Parathyroid adenoma (tissue), 2 donors: Measurements from ENCODE around the gene SHISAL2A.
A peak's percentile ranks its signal among the peaks of the same experiment; 100 is the strongest.

Experiments used
- H2AFZ ChIP-seq: fragments of 300-600 bp; sonication (generic); one replicate; pipeline ENCODE4 v1.7.0; 2017; ENCODE audit warnings: antibody characterized with exemption, mild to moderate bottlenecking
- H3K27ac ChIP-seq: fragments of 300-600 bp; sonication (generic); one replicate; pipeline ENCODE4 v1.7.0; 2017
- H3K27me3 ChIP-seq: fragments of 300-600 bp; sonication (generic); one replicate; pipeline ENCODE4 v1.7.0; 2017; ENCODE audit warnings: low read length; ENCODE audit not compliant: control insufficient read depth, insufficient read depth
- H3K36me3 ChIP-seq: fragments of 300-600 bp; sonication (generic); one replicate; pipeline ENCODE4 v1.7.0; 2017; ENCODE audit warnings: low read length; ENCODE audit not compliant: control insufficient read depth, insufficient read depth
- H3K4me1 ChIP-seq: fragments of 300-600 bp; sonication (generic); one replicate; pipeline ENCODE4 v1.7.0; 2017; ENCODE audit warnings: control low read depth
- H3K4me2 ChIP-seq: fragments of 300-600 bp; sonication (generic); one replicate; pipeline ENCODE4 v1.7.0; 2017; ENCODE audit warnings: low read length
- H3K4me3 ChIP-seq: fragments of 300-600 bp; sonication (generic); one replicate; pipeline ENCODE4 v1.7.0; 2017; ENCODE audit warnings: low read depth, low read length
- H3K79me2 ChIP-seq: fragments of 300-600 bp; sonication (generic); one replicate; pipeline ENCODE4 v1.7.0; 2017; ENCODE audit warnings: control low read depth
- H3K9ac ChIP-seq: fragments of 300-600 bp; sonication (generic); one replicate; pipeline ENCODE4 v1.7.0; 2017; ENCODE audit warnings: mild to moderate bottlenecking
- H3K9me3 ChIP-seq: fragments of 300-600 bp; sonication (generic); one replicate; pipeline ENCODE4 v1.7.0; 2017; ENCODE audit warnings: low read length; ENCODE audit not compliant: control insufficient read depth
- TF ChIP-seq, protein P1 (sequence below): fragments of 300-600 bp; sonication (generic); IDR thresholded peaks from one replicate; pipeline ENCODE4 v1.7.0; 2017; ENCODE audit warnings: antibody characterized with exemption, mild to moderate bottlenecking
- donor health status: primary hyperparathyroidism.

The SHISAL2A gene

DNA sequence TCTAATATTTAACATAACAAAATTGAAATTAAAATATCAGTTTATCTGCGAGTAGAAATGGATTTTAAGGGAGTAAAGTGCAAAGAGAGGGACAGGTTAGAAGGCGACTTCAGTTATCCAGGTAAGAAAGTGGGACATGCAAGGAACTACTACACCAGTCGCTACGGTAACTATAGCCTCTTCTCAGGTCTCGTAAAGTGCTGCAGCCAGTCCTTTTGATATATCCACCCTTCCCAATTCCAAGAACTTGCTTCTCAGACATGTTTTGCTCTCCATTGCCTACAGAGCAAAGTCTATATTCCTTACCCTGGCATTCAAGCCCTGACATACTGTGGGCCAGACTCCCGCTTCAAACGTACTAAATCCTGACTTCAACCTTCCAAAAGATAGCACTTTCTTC is 62.7 kb downstream of the SHISAL2A start:
- no peaks in the 10 kb centered on the region for H3K27me3 ChIP-seq
- H3K27ac ChIP-seq: no peak overlapping the region
- H3K4me1 ChIP-seq: no peaks in the 10 kb centered on the region

DNA sequence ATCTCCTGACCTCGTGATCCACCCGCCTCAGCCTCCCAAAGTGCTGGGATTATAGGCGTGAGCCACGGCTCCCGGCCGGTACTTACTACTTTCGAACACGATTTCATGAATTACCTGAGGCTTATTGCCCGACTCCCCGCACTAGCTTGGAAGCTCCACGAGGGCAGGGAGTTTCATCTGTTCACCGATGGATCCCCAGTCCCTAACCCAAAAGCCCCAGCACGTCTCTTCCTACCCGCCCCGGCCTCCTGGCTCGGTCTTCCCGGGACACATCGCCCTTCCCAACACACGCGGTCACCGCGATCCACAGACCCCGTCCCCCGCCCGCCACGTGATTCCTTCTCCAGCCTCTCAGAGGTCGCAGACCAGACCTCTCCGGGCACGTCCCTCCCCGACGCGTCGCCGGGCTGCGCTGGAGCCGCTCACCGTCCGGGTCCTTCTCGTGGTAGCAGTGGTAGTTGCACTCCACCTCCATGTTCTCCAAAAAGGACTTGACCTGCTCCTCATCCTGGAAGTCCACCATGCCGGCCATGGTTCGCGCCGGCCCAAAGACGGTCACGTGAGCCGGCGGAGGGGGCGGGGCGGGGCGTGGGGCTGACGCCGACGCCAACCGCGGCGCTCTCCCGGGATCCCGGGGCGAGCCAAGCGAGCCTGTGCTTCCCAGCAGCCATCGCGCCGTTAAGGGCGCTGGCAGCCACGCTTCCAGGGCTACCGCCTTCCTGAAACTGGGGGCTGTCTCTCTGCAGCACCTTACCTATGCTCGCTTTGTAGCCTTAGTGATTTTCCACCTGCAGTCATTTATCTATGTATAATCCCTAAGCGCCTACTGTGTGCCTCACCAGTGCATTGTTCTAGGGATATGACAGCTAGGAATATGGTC is 65.1 kb downstream of the SHISAL2A start, which contains the start of gene COA7:
TSS of gene COA7 (minus strand) at position 553 of the 880 bp plus-strand sequence. CDS start at position 532, 21 bp downstream.
- Histone ChIP-seq H3K27me3 (no peaks in the 10 kb centered on the region), H3K9ac (no peak within 1 kb of the TSS), H3K36me3 (no peaks in the 10 kb centered on the region), H3K4me2 (peak within 1 kb of the TSS; percentile 81), H2AFZ (peak within 1 kb of the TSS; percentile 79), H3K4me3 (peak within 1 kb of the TSS; percentile 64), H3K9me3 (no peaks in the 10 kb centered on the region), H3K79me2 (no peaks in the 10 kb centered on the region), H3K4me1 (no peaks in the 10 kb centered on the region), H3K27ac (peak within 1 kb of the TSS; percentile 66)
- TF ChIP-seq, protein P1, sequence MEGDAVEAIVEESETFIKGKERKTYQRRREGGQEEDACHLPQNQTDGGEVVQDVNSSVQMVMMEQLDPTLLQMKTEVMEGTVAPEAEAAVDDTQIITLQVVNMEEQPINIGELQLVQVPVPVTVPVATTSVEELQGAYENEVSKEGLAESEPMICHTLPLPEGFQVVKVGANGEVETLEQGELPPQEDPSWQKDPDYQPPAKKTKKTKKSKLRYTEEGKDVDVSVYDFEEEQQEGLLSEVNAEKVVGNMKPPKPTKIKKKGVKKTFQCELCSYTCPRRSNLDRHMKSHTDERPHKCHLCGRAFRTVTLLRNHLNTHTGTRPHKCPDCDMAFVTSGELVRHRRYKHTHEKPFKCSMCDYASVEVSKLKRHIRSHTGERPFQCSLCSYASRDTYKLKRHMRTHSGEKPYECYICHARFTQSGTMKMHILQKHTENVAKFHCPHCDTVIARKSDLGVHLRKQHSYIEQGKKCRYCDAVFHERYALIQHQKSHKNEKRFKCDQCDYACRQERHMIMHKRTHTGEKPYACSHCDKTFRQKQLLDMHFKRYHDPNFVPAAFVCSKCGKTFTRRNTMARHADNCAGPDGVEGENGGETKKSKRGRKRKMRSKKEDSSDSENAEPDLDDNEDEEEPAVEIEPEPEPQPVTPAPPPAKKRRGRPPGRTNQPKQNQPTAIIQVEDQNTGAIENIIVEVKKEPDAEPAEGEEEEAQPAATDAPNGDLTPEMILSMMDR: no peak

More for the DNA sequence above, 62.7 kb downstream of the SHISAL2A start:
- Histone ChIP-seq H3K9me3 (no peaks in the 10 kb centered on the region), H3K4me2 (no peak overlapping the region), H3K4me3 (no peak overlapping the region), H2AFZ (no peak overlapping the region), H3K79me2 (no peaks in the 10 kb centered on the region), H3K9ac (no peak overlapping the region), H3K36me3 (no peaks in the 10 kb centered on the region)
- TF ChIP-seq, protein P1: no peak

DNA sequence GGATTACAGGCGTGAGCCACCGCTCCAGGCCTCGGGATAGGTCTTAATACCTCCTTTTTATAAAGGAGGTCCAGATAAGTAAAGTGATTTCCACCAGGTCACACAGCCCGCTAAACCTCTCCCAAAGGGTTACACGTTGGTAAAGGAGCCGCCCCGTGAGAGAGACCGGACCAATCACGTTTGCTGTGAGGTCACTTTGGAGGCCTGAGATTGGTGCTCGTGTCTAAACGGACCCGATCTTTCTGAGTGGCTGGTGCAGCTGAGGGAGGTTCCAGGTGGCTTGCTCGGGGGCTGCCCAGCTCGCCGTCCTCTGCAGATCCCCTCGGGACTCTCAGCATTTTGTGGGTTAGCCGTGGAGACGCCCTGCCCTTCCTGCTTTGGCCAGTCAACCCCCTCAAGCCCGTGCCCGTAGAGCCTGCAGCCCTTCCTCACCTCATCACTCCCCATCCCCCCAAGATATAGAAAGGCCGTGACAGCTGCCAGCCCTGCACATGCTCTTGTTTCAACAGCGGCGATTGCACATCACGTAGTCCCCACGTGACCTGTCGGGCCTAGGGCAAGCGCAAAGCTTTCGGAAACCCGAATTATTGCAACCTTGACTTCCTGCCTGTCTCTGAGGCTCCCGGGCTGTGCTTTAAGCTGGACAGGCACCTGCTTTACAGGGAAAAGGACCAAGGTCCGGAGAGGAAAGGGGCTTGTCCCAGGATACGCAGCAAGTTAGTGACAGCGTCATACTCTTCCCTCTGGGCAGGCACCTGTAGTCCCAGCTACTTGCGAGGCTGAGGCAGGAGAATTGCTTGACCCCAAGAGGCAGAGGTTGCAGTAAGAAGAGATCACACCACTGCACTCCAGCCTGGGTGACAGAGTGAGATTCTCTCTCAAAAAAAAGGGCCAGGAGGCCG is 70.2 kb downstream of the SHISAL2A start:
- Histone ChIP-seq H3K9me3 (no peaks in the 10 kb centered on the region), H3K36me3 (no peaks in the 10 kb centered on the region), H3K27me3 (no peaks in the 10 kb centered on the region), H3K4me2 (peak overlapping the region; percentile 57), H3K4me3 (peak overlapping the region; percentile 53), H3K9ac (no peak overlapping the region), H2AFZ (peak overlapping the region; percentile 99), H3K79me2 (no peaks in the 10 kb centered on the region), H3K4me1 (peaks cover 3% of the 10 kb centered on the region), H3K27ac (peak overlapping the region; percentile 85)
- TF ChIP-seq, protein P1: no peak

DNA sequence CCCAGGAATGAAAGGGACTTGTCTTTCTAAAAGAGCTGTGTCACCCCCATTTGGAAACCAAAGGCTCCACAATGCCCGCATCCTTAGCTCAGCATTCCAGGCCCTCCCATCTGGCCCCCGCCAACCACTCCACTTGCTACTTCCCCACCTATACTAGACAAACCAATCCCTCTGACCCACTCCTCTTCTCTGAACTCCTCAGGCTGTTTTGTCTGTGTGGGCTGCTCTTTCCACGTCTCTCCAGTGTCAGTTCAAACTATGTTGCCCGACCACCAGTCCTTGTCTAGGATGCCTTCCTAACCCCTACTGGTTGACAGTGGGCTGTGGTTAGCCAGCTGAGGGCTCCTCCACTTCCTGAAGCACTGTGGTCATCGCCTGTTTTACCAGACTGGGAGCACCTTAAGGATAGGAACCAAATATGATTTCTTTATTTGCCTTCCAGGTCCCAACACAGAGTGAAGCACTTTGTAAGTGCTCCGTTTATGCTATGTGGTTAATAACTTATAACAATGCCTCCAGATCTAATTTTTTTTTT is 73.2 kb downstream of the SHISAL2A start:
- no peak overlapping the region for H3K4me2 ChIP-seq
- H3K9me3 ChIP-seq: no peaks in the 10 kb centered on the region
- no peak overlapping the region for H3K27ac ChIP-seq
- no peak overlapping the region for H3K9ac ChIP-seq
- no peaks in the 10 kb centered on the region for H3K79me2 ChIP-seq
- peaks cover 3% of the 10 kb centered on the region for H3K4me1 ChIP-seq
- no peaks in the 10 kb centered on the region for H3K36me3 ChIP-seq
- H3K27me3 ChIP-seq: no peaks in the 10 kb centered on the region
- H3K4me3 ChIP-seq: no peak overlapping the region
- TF ChIP-seq, protein P1: no peak
- no peak overlapping the region for H2AFZ ChIP-seq
